ENCODE measurements around the gene DOCK4. TPM values are rescaled to one million over a fixed set of nuclear protein-coding genes. Genes with fewer than 3 reads are reported as not detected.

The DOCK4 gene
- polyA plus RNA-seq, 1 donor (not counting 4 experiments of a cell fraction or from before 2014, with no cell fraction given), result 13.9 TPM

- no peaks in the 10 kb centered on the region for H3K79me2 ChIP-seq (ENCODE audit: control insufficient read depth, insufficient read depth, low read length)
- peaks cover 6% of the 10 kb centered on the region for H3K4me1 ChIP-seq (ENCODE audit: control insufficient read depth, extremely low read depth, insufficient read depth, low read length)
- no peak overlapping the region for H3K9ac ChIP-seq (ENCODE audit: control insufficient read depth, extremely low read depth, insufficient read depth, low read length)
- TF ChIP-seq, protein P1, sequence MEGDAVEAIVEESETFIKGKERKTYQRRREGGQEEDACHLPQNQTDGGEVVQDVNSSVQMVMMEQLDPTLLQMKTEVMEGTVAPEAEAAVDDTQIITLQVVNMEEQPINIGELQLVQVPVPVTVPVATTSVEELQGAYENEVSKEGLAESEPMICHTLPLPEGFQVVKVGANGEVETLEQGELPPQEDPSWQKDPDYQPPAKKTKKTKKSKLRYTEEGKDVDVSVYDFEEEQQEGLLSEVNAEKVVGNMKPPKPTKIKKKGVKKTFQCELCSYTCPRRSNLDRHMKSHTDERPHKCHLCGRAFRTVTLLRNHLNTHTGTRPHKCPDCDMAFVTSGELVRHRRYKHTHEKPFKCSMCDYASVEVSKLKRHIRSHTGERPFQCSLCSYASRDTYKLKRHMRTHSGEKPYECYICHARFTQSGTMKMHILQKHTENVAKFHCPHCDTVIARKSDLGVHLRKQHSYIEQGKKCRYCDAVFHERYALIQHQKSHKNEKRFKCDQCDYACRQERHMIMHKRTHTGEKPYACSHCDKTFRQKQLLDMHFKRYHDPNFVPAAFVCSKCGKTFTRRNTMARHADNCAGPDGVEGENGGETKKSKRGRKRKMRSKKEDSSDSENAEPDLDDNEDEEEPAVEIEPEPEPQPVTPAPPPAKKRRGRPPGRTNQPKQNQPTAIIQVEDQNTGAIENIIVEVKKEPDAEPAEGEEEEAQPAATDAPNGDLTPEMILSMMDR (optimal IDR thresholded peaks at IDR 0.05 in 1 of 3, IDR thresholded peaks at IDR 0.05 in 1 of 3, conservative IDR thresholded peaks at IDR 0.05 in 1 of 3; ENCODE audit: extremely low read depth in 1 of 3, insufficient read depth in 2 of 3, low read length in 3 of 3), result no peak
- TF ChIP-seq EZH2 (IDR thresholded peaks at IDR 0.05; ENCODE audit: low read length), result no peak
- H3K9me1 ChIP-seq (ENCODE audit: control insufficient read depth, extremely low read depth, insufficient read depth, low read length), result no peaks in the 10 kb centered on the region
- H2AFZ ChIP-seq (ENCODE audit: control insufficient read depth, low read length), result no peak overlapping the region
- H3K36me3 ChIP-seq (ENCODE audit: control insufficient read depth in 2 of 2, extremely low read depth in 1 of 2, insufficient read depth in 2 of 2, low read length in 2 of 2), result no peaks in the 10 kb centered on the region
- dilution Hi-C loops (cut with MboI; ENCODE audit: extremely low pct_ligation_motif_present, low sequenced_read_pairs), result no loop called here
- H3K4me2 ChIP-seq (ENCODE audit: control insufficient read depth, extremely low read depth, insufficient read depth, low read depth, low read length), result no peak overlapping the region
- H3K9me3 ChIP-seq (ENCODE audit: control insufficient read depth, low read depth, low read length), result peaks cover 5% of the 10 kb centered on the region
- H3K4me3 ChIP-seq (ENCODE audit: control insufficient read depth in 2 of 3, extremely low read depth in 1 of 3, insufficient read depth in 2 of 3, low read depth in 1 of 3, low read length in 3 of 3), result no peak overlapping the region
- H3K27ac ChIP-seq (ENCODE audit: control insufficient read depth, insufficient read depth, low read length), result no peak overlapping the region
- no peaks in the 10 kb centered on the region for H4K20me1 ChIP-seq (ENCODE audit: control insufficient read depth, extremely low read depth, insufficient read depth, low read length)
- DNase-seq (ENCODE audit: low read depth, low spot score) (no peak), FAIRE-seq (no peak)
- no peaks in the 10 kb centered on the region for H3K27me3 ChIP-seq (ENCODE audit: control insufficient read depth, extremely low read depth, insufficient read depth, low read length)
Observed at GRCh38 chr7:111801277-111801676, 404.9 kb downstream of the DOCK4 start.

DNA sequence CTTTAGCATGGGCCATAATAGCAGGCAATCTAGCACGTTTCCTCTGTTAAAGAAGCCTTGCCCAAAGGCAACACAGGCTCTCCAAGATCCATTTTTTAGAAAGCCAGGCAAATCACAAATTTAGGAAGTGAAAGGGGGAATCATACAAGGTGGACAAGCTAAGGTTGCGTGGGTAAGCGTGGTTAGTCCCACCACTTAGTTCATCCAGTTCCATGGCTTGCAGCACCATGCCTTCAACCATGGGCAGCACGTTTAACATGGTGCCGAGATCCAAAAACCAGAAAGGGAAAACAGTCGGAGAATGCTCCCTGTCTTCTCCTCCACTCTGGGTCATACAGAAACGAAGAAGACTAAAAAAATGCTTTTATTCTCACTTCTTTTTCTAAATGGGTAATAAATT, 409.5 kb downstream of the DOCK4 start:
- Histone ChIP-seq H3K36me3 (ENCODE audit: control insufficient read depth in 2 of 2, extremely low read depth in 1 of 2, insufficient read depth in 2 of 2, low read length in 2 of 2) (no peaks in the 10 kb centered on the region), H3K27ac (ENCODE audit: control insufficient read depth, insufficient read depth, low read length) (no peak overlapping the region), H3K79me2 (ENCODE audit: control insufficient read depth, insufficient read depth, low read length) (no peaks in the 10 kb centered on the region), H3K9ac (ENCODE audit: control insufficient read depth, extremely low read depth, insufficient read depth, low read length) (no peak overlapping the region), H3K4me3 (ENCODE audit: control insufficient read depth in 2 of 3, extremely low read depth in 1 of 3, insufficient read depth in 2 of 3, low read depth in 1 of 3, low read length in 3 of 3) (no peak overlapping the region), H3K4me2 (ENCODE audit: control insufficient read depth, extremely low read depth, insufficient read depth, low read depth, low read length) (no peak overlapping the region), H3K4me1 (ENCODE audit: control insufficient read depth, extremely low read depth, insufficient read depth, low read length) (no peaks in the 10 kb centered on the region), H2AFZ (ENCODE audit: control insufficient read depth, low read length) (no peak overlapping the region), H3K9me1 (ENCODE audit: control insufficient read depth, extremely low read depth, insufficient read depth, low read length) (no peaks in the 10 kb centered on the region), H4K20me1 (ENCODE audit: control insufficient read depth, extremely low read depth, insufficient read depth, low read length) (no peaks in the 10 kb centered on the region), H3K27me3 (ENCODE audit: control insufficient read depth, extremely low read depth, insufficient read depth, low read length) (no peaks in the 10 kb centered on the region), H3K9me3 (ENCODE audit: control insufficient read depth, low read depth, low read length) (peaks cover 5% of the 10 kb centered on the region)
- dilution Hi-C loops (cut with MboI; ENCODE audit: extremely low pct_ligation_motif_present, low sequenced_read_pairs), result no loop called here
- TF ChIP-seq, protein P1 (optimal IDR thresholded peaks at IDR 0.05 in 1 of 3, IDR thresholded peaks at IDR 0.05 in 1 of 3, conservative IDR thresholded peaks at IDR 0.05 in 1 of 3; ENCODE audit: extremely low read depth in 1 of 3, insufficient read depth in 2 of 3, low read length in 3 of 3), result no peak
- no peak for TF ChIP-seq EZH2 (IDR thresholded peaks at IDR 0.05; ENCODE audit: low read length)
- DNase-seq (ENCODE audit: low read depth, low spot score), result no peak
- no peak for FAIRE-seq
